ENCODE results near the gene NCBP2.
"Not testable (repeated sequence)": the region's sequence is repeated elsewhere in the genome, so short reads cannot be mapped to it uniquely, and the experiment has no call there.

Gene NCBP2

DNA sequence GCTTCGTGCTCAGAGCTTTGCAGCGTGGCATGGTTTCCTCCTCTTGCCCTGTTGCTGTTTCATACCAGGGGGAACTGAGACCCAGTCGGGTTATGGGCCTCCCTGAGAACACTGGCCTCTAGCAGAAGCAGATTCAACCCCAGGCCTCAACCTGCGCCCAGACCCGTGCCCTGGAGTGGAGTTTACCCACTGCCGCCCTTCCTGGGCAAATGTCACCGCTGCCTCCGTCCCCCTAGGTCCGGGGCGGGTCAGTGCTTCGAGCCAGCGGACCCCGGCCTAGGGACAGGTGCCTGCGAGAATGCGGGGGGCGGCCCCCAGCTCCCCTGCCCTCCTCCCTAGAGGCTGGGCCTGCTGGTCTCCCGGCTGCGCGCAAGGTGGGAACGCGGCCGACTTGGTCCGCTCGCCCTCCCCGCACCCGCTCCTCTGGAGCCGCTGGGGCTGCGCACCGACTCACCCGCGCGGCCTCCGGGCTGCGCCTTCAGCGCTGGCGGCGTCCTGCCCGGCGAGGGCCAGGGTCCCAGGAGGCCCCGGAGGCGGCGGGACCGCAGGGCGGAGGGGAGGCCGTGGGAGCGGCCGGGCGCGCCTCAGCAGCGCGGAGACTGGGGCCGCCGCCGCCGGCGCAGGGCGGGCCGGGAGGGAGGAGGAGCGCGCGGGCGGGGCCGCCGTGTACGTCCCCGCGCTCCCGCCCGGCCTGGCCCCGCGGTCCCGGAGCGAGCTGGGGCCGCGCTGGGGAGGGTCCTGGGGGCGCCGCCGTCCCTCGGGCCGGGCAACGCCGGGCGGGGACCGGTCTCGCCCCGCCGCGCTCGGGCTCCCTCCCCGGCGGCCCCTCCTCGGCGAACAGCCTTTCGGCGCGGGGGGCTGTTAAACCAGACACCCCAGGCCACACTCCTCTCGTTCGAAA lies 26.2 kb upstream of the NCBP2 start, which contains the start of gene PIGZ:
TSS of gene PIGZ (minus strand) at position 601 of the 901 bp plus-strand sequence. CDS start 16,802 bp downstream, outside the sequence.
- DNase-seq (ENCODE audit: low read depth): peak; percentile 58

DNA sequence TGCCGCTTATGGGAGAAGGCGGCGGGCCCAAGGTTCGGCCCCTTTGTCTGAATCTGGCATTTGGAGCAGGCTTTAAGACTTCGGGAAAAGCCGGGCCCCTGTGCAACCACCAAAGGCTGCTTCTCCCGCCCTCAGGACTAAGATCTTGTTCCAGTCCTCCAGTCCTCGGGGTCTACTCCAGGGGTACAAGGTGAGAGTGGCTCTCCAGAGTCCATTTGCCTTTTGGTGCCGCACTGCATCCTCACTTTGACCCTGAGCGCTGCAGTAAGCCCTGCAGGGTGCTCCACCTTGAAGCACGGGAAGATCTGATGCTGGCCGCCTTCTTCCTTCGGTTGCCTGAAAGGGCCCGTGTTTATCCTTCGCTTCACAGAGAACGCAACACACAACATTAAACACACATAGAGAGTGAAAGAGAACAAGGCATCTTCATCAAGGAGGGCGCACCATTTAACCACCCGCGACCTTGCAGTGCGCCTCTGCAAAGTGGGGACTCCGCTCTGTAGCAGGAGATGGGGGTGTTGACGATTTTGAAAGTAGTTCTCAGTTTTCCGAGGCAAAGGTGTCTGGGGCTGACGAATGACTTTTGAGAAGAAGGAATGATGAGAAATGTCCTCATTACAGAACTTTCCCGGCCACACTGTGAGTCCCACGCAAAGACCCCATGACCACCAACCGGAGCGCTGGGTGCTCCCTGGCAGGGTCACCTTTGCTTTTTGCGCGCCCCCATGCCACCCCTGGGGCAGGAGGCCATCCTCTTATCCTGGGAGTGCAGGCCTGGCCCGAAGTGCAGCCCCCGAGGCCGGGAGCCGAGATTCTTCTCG lies 25.3 kb upstream of the NCBP2 start:
- DNase-seq (ENCODE audit: low read depth): no peak

DNA sequence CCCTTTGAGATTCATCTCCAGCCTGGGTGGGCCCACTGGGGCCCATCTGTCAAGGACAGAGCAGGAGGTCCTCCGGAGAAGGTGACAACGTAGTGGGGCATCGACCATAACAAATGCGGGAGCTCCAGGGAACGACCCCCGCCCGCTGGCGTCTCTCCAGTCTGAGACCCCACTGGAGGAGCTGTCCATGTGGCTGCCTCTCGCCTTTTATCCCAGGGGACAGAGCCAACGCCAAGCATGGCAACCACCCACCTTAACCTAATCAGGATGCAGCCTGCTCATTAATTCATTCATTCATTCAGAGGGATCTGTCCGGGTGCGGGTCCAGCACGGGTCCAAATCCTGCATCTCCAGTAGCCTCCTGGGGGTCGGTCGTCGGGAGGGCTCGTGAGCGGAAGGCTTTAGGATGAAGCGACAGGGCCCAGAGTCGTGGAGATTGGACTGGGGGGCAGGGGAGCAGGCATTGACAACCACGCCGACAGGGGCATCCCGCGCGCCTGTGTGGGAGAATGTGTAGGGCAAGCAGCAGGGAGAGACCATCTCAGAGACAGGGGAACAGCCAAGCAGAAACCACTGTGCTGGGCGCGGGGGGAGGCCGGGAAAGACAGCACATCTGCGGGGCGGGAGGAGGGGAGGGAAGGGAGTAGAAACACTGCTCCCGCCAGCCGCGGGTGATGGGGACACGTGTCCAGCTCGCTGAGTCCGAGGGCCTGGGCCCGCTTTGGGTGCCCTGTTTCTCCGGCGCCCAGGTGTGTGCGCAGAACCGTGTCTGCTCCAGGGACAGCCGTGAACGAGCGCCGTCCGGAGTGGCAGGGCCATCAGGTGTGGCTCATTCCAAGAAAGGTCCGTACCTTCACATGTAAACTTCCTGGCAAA lies 24.4 kb upstream of the NCBP2 start:
- DNase-seq (ENCODE audit: low read depth): no peak

DNA sequence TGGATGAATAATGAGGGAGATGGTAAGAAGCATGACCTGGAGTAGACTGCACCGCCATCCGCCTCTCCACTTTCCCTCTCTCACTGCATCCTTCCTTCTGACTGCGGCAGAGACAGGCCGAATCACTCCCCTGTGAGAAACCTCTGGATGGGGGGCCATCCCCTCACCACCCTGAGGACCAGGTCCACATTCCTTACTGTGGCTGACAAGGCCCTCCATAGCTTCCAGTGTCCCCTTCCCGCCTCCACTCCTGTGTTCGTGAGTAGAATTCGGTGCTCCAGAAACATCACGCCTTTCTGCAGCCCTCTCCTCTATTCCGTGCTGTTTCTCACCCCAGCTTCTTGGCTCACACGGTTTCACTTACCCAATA lies 23.5 kb upstream of the NCBP2 start:
- no peak for DNase-seq (ENCODE audit: low read depth)

DNA sequence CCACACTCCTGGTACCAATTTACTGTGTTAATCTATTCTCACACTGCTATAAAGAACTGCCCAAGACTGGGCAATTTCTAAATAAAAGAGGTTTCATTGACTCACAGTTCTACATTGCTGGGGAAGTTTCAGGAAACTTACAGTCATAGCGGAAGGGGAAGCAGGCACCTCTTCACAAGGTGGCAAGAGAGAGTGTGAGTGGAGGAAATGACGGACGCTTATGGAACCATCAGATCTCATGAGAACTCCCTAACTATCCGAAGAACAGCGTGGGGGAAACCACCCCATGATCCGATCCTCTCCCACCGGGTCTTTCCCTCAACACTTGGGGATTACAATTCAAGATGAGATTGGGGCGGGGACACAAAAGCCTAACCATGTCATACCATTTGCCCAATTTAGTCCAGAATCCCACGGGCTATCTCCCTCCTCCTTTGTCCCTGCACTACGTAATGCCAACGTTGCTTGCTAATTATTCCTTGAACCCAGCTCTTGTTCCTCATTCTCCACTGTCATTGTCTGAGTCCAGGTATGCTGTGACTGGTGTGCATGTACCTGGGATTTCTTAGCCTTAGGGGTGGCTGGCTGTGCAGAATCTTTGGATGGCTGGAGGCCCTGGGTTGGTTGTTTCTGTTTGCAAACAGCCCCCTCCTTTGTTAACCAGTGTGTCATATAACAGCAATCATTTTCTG lies 22.9 kb upstream of the NCBP2 start:
- no peak for DNase-seq (ENCODE audit: low read depth)

DNA sequence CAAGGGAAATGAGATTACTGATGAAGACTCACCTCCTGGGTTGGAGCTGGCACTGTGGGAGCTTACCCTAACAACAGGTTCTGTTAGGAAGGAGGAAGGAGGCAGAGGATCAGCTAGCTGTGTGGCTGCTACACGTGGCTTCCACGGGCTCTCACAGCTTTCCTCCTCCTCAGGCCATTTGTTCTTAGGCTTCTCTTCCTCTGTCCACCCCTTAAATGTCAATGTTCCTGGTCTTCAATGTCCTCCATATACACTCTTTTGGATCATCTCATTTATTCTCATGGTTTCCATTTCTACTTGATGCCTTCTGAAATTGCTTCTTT lies 21.3 kb upstream of the NCBP2 start:
- no peak for DNase-seq (ENCODE audit: low read depth)

DNA sequence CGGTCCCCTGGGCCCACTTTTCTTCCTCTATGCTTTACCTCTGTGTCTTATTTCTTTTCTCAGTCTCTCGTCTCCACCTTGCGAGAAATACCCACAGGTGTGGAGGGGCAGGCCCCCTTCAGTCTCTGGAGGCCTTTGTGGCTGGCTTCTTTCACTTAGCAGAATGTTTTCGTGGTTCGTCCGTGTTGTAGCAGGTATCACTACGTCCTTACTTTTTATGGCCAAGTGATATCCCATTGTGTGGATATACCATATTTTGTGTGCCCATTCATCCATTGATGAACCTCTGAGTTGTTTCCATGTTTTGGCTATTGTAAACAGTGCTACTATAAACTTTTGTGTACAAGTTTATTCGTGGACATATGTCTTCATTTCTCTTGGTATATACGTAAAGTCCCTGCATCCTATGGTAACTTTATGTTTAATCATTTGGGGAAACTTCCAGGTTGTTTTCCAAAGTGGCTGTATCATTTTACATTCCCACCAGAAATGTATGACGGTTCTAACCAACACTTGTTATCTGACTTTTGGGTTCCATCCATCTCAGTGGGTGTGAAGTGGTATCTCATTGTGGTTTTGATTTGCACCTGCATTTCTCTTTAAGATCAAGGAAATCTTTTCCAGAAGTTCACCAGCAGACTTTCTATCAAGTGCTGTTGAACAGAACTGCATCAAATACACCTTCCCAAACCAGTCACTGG lies 20.8 kb upstream of the NCBP2 start:
- DNase-seq (ENCODE audit: low read depth): no peak

DNA sequence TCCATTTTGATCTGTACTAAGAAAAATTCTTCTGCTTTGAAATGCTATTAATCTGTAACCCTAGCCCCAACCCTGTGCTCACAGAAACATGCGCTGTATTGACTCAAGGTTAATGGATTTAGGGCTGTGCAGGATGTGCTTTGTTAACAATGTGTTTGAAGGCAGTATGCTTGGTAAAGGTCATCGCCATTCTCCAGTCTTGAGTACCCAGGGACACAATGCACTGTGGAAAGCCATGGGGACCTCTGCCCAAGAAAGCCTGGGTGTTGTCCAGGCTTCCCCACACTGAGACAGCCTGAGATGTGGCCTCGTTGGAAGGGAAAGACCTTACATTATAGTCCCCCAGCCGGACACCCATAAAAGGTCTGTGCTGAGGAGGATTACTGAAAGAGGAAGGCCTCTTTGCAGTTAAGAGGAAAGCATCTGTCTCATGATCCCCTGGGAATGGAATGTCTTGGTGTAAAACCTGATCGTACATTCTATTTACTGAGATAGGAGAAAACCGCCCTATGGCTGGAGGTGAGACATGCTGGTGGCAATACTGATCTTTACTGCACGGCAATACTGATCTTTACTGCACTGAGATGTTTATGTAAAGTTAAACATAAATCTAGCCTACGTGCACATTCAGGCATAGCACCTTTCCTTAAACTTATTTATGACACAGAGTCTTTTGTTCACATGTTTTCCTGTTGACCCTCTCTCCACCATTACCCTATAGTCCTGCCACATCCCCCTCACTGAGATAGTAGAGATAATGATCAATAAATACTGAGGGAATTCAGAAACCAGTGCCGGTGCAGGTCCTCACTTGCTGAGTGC lies 20.0 kb upstream of the NCBP2 start:
- DNase-seq (ENCODE audit: low read depth): no peak

DNA sequence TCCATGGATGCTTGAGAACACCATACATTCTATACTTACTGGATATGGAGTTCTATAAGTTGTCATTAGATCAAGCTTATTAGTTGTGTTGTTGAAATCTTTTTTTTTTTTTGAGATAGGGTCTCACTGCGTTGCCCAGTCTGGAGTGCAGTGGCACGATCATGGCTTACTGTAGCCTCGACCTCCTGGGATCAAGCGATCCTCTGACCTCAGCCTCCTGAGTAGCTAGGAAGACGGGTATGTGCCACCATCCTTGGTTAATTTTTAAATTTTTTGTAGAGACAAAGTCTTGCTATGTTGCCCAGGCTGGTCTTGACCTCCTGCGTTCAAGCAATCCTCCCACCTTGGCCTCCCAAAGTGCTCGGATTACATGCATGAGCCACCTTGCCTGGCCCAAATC lies 12.5 kb upstream of the NCBP2 start:
- DNase-seq (ENCODE audit: low read depth): no peak

DNA sequence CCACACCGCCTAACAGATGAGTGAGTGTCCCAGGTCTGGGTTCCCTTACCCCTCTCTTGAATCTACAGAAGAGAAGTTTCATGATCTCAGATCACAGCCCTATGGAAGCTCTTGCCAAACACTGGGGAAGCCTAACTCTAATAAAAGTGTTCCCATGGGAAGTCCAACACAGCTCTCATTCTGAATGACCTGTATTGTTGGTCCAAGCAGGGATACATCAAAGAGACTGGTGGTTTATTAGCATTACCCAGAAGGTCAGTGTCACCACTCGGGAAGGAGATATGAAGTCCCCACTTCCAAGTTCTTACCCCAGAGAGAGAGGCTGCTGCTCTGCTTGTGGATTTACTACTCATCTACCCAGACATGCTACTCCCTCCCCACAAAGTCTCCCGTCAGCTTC lies 9.0 kb upstream of the NCBP2 start:
- no peak for DNase-seq (ENCODE audit: low read depth)

DNA sequence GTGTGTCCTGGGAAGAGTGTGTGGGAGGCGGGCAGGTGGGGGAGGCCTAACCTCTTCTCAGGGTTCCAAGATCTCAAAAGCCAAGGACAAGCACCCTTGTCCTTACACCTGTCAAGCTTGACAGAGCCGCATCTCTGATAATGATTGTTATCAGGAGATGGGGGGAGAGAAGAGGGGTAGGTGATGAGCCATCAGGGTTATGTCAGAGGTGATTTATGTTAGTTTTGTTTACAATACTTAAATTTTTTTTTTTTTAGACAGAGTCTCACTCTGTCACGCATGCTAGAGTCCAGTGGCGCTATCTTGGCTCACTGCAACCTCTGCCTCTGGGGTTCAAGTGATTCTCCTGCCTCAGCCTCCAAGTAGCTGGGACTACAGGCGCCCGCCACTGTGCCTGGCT lies 7.4 kb upstream of the NCBP2 start:
- DNase-seq (ENCODE audit: low read depth): no peak

DNA sequence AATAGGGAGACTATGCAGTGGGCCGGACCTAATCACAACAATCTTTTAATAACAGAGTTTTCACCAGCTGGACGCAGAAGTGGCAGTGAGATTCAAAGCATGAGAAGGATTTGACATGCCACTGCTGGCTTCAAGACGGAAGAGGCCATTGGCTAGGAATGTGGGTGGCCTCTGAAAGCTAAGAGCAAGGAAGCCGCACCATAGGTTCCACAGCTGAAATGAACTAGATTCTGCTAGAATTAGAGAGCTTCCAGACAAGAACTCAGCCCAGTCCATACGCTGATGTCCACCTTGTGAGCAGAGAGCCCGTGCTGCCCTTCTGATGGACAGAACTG lies 6.9 kb upstream of the NCBP2 start:
- DNase-seq (ENCODE audit: low read depth): no peak

DNA sequence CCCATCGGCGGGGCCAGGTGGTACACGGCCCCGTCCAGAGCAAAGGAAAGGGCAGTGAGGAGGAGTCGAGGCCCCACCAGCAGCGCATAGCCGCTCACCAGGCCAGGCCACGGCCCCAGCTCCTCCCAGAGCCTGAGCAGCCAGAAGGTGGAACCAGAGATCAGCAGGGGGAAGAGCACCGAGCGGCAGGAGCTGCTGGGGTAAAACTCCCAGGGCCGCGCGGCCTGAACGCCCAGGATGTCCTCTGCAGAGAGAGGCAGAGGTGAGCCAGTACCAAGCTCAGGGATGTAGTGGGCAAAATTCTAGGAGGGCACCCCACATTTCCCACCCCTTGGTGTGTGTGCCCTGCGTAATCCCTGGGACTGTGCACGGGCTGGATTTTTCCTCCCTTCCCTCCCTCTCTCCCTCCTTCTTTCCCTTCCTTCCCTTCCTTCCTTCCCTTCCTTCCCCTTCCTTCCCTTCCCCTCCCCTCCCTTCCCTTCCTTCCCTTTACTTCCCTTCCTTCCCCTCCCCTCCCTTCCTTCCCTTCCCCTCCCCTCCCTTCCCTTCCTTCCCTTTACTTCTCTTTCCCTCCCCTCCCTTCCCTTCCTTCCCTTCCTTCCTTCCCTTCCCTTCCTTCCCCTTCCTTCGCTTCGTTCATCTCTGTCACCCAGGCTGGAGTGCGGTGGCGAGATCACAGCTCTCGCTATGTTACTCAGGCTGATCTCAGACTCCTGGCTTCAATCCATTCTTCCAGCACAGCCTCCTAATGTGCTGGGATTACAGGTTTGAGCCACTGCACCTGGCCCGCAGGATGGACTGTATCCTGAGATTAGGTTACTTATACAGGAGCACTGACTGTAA lies 6.3 kb upstream of the NCBP2 start:
- no peak for DNase-seq (ENCODE audit: low read depth)

DNA sequence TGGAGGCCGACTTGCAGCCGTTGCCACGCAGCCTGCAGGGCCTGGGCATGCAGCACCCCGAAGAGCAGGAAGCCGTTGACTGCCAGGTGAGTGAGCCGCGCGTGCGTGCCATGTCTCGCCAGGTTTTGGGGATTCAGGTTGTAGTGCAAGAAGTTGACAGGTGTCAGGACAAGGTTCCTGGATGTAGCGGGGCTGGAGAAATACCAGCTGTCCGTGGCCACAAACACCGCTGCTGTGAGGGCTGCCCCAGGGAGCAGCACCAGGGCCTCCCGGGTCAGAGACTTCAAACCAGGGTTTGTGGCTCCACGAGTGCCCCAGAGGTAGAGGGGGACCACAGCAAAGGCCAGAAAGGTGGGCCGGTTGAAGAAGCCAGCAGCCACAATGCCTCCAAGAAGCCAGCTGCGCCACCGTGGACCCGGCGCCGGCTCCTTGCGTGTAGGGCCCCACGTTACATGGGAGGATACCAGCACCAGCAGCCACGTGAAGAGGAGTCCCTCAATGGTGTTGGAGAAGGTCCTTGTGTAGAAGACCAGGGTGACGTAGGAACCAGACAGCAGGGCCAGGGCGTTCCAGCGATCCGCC lies 5.6 kb upstream of the NCBP2 start:
- no peak for DNase-seq (ENCODE audit: low read depth)

DNA sequence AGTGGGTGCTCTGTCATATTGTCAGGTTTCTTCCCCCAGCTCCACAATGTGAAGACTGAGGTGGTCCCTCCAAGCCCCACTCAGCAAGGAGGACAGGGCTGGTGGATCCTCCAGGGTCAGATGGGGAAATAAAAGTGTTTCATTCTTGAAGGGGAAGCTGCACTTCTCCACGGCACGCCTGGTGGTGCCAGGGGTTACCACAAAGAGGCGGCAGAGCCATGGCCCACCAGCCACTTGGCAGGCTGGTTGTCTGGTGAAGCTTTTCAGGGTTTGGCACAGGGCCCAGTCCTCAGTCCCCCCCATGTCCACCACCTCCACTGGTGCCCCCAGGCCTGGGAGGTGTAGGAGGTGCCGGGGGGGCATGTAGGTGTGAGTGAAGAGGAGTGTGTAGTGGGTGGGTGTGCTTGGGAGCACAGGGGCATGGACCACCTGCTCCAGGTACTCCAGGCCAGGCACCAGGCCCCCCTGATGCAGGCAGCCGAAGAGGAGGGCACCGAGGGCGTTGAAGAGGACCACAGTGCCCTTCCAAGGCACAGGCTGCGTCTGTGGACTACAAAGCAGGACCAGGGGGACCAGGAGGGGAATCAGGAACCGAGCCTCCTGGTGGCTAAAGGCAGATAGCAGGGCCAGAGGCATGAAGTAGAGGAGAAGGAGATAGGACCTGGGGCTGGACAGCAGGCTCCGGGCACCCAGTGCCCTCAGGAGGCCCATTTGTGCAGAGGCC lies 5.0 kb upstream of the NCBP2 start:
- no peak for DNase-seq (ENCODE audit: low read depth)

DNA sequence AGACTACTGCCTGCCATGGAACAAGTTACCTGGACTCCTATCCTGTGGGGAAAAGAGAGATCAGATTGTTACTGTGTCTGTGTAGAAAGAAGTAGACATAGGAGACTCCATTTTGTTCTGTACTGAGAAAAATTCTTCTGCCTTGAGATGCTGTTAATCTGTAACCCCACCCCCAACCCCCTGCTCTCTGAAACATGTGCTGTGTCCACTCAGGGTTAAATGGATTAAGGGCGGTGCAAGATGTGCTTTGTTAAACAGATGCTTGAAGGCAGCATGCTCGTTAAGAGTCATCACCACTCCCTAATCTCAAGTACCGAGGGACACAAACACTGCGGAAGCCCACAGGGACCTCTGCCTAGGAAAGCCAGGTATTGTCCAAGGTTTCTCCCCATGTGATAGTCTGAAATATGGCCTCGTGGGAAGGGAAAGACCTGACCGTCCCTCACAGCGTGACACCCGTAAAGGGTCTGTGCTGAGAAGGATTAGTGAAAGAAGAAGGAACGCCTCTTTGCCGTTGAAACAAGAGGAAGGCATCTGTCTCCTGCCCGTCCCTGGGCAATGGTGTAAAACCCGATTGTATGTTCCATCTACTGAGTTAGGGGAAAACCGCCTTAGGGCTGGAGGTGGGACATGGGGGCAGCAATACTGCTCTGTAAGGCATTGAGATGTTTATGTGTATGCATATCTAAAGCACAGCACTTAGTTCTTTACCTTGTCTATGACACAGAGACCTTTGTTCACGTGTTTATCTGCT lies 1.9 kb upstream of the NCBP2 start:
- DNase-seq (ENCODE audit: low read depth): not testable (repeated sequence)

DNA sequence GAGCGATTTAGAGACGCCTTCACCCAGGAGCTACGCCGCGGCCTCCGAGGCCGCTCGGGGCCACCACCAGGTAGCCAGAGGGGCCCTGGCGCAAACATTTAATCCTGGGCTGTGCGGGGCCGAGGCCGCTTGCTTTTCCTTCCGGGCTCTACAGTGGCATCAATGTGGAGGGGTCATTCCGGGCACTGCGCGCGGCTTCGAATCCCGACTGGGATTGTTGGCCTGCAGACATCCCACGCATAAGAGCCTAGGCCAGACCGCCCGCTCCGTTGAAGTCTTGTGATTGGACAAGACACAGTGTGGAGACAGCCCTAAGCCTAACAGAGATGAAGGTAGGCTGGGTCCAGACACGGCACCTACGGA lies 568 bp upstream of the NCBP2 start:
- DNase-seq (ENCODE audit: low read depth): peak; percentile 18
